AG04449 (cell line): ENCODE measurements around the gene ZCCHC10.
"Not testable (repeated sequence)": the region's sequence is repeated elsewhere in the genome, so short reads cannot be mapped to it uniquely, and the experiment has no call there.

Experiments
- CTCF ChIA-PET: fragments of 350-600 bp; formaldehyde crosslinking; extraction: SDS; loops from one replicate; lab custom pipeline; 2021; ENCODE audit warnings: antibody characterized with exemption; lab: Yijun Ruan, JAX
- POLR2A ChIA-PET: fragments of 400-600, 350-600 bp; formaldehyde crosslinking; extraction: SDS; loops from one replicate; lab custom pipeline; 2020; ENCODE audit warnings: antibody characterized with exemption, inconsistent platforms; lab: Yijun Ruan, JAX
- DNase-seq: peaks from one replicate; pipeline ENCODE4 v3.0.0-alpha.2; 2010; ENCODE audit warnings: low read depth, low spot score
- H3K4me3 ChIP-seq: 2 replicates; pipeline ENCODE4 v1.5.1; 2011; ENCODE audit warnings: low read depth, mild to moderate bottlenecking, control low read depth, low read length
- TF ChIP-seq, protein P1 (sequence below): IDR thresholded peaks from one replicate; pipeline ENCODE4 v1.5.1; 2011; ENCODE audit warnings: mild to moderate bottlenecking, moderate library complexity, low read length, control low read depth, inconsistent platforms; ENCODE audit not compliant: insufficient read depth; ENCODE audit errors: missing control alignments

ZCCHC10 gene

DNA sequence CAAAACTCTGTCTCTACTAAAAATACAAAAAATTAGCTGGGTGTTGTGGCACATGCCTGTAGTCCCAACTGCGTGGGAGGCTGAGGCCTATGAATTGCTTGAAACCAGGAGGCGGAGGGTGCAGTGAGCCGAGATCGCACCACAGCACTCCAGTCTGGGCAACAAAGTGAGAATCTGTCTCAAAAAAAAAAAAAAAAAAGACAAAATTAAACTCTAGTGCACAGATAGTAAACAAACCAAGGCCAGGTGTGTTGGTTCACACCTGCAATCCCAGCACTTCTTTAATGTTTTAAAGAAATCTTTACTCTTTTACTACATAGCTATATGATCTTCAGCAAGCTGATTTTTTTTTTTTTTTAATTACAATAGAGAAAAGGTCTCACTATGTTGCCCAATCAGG, 8.4 kb downstream of the ZCCHC10 start:
- TF ChIP-seq, protein P1, sequence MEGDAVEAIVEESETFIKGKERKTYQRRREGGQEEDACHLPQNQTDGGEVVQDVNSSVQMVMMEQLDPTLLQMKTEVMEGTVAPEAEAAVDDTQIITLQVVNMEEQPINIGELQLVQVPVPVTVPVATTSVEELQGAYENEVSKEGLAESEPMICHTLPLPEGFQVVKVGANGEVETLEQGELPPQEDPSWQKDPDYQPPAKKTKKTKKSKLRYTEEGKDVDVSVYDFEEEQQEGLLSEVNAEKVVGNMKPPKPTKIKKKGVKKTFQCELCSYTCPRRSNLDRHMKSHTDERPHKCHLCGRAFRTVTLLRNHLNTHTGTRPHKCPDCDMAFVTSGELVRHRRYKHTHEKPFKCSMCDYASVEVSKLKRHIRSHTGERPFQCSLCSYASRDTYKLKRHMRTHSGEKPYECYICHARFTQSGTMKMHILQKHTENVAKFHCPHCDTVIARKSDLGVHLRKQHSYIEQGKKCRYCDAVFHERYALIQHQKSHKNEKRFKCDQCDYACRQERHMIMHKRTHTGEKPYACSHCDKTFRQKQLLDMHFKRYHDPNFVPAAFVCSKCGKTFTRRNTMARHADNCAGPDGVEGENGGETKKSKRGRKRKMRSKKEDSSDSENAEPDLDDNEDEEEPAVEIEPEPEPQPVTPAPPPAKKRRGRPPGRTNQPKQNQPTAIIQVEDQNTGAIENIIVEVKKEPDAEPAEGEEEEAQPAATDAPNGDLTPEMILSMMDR: no peak
- DNase-seq: no peak
- H3K4me3 ChIP-seq: no peak overlapping the region
- ChIA-PET POLR2A (no interaction called here), CTCF (no interaction called here)

DNA sequence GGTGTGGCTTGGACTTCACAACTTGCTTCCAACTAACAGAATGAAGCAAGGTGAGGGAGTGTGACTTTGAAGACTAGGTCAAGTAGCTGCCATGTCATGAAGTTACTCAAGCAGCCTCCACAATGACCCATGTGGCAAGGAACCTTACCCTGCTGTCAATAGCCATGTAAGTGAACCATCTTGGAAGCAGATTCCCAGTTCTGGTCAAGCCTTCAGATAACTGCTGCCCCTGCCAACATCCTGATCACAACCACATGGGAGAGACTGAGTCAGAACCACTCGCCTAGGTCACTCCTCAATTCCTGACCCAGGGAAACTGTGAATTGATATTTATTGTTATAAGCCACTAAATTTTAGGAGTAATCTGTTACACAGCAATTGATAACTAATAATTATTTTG, 10.9 kb downstream of the ZCCHC10 start:
- no peak for DNase-seq
- H3K4me3 ChIP-seq: no peak overlapping the region
- ChIA-PET CTCF (no interaction called here), POLR2A (no interaction called here)
- TF ChIP-seq, protein P1: no peak

DNA sequence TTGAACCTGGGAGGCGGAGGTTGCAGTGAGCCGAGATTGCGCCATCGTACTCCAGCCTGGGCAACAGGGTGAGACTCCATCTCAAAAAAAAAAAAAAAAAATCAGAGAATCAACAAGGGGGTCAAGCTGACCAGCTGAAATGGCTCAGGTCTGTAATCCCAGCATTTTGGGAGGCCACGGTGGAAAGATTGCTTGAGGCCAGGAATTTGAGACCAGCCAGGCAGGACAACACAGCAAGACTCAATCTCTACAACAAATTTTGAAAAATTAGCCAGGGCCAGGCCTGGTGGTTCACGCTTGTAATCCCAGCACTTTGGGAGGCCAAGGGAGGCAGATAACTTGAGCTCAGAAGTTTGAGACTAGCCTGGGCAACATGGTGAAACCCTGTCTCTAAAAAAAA, 17.9 kb downstream of the ZCCHC10 start:
- DNase-seq, H3K4me3 ChIP-seq, POLR2A ChIA-PET: not testable (repeated sequence)
- CTCF ChIA-PET: interaction anchor here (1.0 kb wide), 1 partner anchor 15 kb away, joined by 3 read pairs; no protein-coding TSS in a partner anchor

DNA sequence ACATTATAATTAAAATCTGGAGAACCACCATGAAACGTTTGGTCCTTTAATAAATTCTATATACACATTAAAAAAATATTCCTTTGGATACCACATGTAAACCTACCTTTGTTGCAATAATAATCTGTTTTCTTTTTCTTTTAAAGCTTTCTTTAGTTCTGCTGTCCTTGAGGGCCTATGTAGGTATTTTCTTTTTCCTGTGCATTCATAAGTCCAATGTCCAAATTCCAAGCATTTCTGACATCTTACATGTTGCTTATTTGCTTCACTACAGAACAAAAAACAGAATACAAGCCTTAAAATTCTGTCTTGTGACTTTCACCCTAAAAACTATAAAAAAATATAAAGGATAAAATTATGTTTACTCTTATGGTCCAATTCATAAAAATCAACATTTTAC, 19.7 kb downstream of the ZCCHC10 start:
- DNase-seq: no peak
- CTCF ChIA-PET: no interaction called here
- POLR2A ChIA-PET: interaction anchor here (0.6 kb wide), 2 partner anchors 45 to 46 kb away, joined by 3 to 5 read pairs; partner anchors contain the start of gene HSPA4
- H3K4me3 ChIP-seq: no peak overlapping the region
- TF ChIP-seq, protein P1: no peak

DNA sequence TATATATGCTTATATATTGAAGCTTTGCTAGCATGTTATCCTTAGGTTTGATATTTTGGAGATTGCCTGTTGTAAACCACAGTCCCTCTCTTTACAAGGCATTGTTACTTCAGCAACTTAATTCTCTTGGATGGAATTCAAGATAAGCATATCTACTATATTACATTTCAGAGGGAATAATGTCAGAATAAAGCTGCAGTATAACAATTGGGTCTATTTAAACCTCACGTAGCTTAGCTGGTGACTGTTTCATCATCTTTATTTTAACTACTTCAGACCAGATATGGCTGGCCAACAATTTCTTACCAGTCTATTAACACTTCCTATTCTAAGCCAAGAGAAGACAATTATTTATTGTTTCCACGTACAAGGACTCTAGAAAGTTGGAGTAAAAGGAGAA, 27.1 kb downstream of the ZCCHC10 start:
- CTCF ChIA-PET: no interaction called here
- POLR2A ChIA-PET: no interaction called here
- no peak overlapping the region for H3K4me3 ChIP-seq
- TF ChIP-seq, protein P1: no peak
- DNase-seq: no peak

DNA sequence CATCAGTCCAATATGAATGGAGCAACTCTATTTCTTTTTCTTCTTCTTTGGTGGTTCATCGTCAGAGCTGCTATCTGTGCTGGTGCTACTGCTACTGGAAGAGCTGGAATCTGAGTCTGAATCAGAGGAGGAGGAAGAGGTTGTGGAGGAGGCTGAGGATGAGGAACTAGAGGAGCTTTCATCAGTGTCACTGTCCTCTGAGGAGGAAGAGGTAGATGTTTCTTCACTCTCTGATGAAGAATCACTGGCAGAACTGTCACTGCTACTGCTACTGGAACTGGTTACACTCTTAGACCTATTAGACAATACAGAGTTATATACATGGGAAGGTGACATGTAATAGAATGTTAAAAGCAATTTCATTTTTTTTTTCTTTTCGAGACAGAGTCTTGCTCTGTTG, 27.8 kb downstream of the ZCCHC10 start:
- ChIA-PET CTCF (no interaction called here), POLR2A (no interaction called here)
- no peak for DNase-seq
- TF ChIP-seq, protein P1: no peak
- no peak overlapping the region for H3K4me3 ChIP-seq

DNA sequence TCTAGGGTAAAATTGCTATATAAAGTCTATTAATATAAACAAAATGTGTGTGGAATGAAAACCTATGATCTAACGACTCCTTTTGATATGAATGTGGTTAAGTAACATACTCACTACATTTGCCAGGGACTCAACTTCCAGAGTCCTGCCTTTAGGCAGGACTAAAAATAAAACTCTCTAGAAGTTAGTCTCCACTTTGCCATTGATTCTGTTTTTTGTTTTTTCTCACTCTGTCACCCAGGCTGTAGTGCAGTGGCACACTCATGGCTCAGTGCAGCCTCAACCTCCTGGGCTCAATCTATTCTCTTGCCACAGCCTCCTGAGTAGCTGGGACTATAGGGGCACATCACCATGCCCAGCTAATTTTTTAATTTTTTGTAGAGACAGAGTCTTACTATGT, 30.0 kb downstream of the ZCCHC10 start:
- POLR2A ChIA-PET: no interaction called here
- TF ChIP-seq, protein P1: no peak
- CTCF ChIA-PET: no interaction called here
- H3K4me3 ChIP-seq: no peak overlapping the region
- DNase-seq: no peak
